PFSK-1 (cell line): Measurements from ENCODE around the gene MFNG.

ENCODE experiments used
- POLR2AphosphoS5 ChIP-seq: IDR thresholded peaks from 2 replicates; pipeline ENCODE4 v1.6.1; 2012; ENCODE audit warnings: low read depth, mild to moderate bottlenecking, control low read depth, low read length, moderate library complexity
- REST ChIP-seq, 2 experiments: IDR thresholded peaks; 2 replicates each; pipeline versions ENCODE4 v1.6.1 to v1.8.0; 2011 to 2012; ENCODE audit warnings: low read depth in 2 of 2, low read length in 2 of 2, control low read depth in 1 of 2, inconsistent platforms in 1 of 2, mild to moderate bottlenecking in 1 of 2, moderate library complexity in 1 of 2; ENCODE audit not compliant: insufficient read depth in 1 of 2
- SIN3A ChIP-seq: IDR thresholded peaks from 2 replicates; pipeline ENCODE4 v1.6.1; 2012; ENCODE audit warnings: mild to moderate bottlenecking, low read length, moderate library complexity, borderline replicate concordance; ENCODE audit not compliant: insufficient read depth
- TAF1 ChIP-seq: IDR thresholded peaks from 2 replicates; pipeline ENCODE4 v1.6.1; 2012; ENCODE audit warnings: low read length, control low read depth, borderline replicate concordance; ENCODE audit not compliant: insufficient read depth

GRCh38 chr22:37507731-37508130 is 21.5 kb upstream of the MFNG start:
- TF ChIP-seq POLR2AphosphoS5 (no peak), REST (IDR thresholded peaks at IDR 0.05; ENCODE audit: insufficient read depth in 1 of 2, low read depth in 2 of 2, low read length in 2 of 2) (no peak), TAF1 (no peak), SIN3A (no peak)
